Prostate gland (tissue), 2 donors: ENCODE results near the gene BARX1.

Source experiments
- CTCF ChIP-seq, 4 experiments: fragments of 200-600 bp in 2 of 4; fragments of 450-650 bp in 2 of 4; sonication (generic) in 2 of 4; IDR thresholded peaks; 1 replicate in 3 of 4; 2 replicates in 1 of 4; pipeline ENCODE4 v1.5.1; 2016 to 2019; ENCODE audit warnings: antibody characterized with exemption in 4 of 4, mild to moderate bottlenecking in 2 of 4, moderate library complexity in 2 of 4
- POLR2A ChIP-seq: fragments of 450-650 bp; IDR thresholded peaks from one replicate; pipeline ENCODE4 v1.6.1; 2016; ENCODE audit warnings: antibody characterized with exemption, mild to moderate bottlenecking

- TF ChIP-seq CTCF (IDR thresholded peaks at IDR 0.05) (no peak), POLR2A (no peak)
Measured at GRCh38 chr9:93979721-93980120, 24.6 kb upstream of the BARX1 start.
